ENCODE data around the gene HIRA.

Gene HIRA

GRCh38 chr22:19357270-19358105 is 74.0 kb downstream of the HIRA start:
- no peak for DNase-seq (ENCODE audit: low read depth in 2 of 2)

GRCh38 chr22:19356708-19357269 is 74.7 kb downstream of the HIRA start:
- no peak for DNase-seq (ENCODE audit: low read depth in 2 of 2)

- no peak for DNase-seq (ENCODE audit: low read depth in 2 of 2)
These were observed 75.9 kb downstream of the HIRA start for GRCh38 chr22:19355413-19356157.

- DNase-seq (ENCODE audit: low read depth in 2 of 2), result no peak
These were observed 77.3 kb downstream of the HIRA start for GRCh38 chr22:19354201-19354600.

- DNase-seq (ENCODE audit: low read depth in 2 of 2), result no peak
These were observed 78.0 kb downstream of the HIRA start for GRCh38 chr22:19353363-19354131.

GRCh38 chr22:19352766-19353165 is 78.8 kb downstream of the HIRA start:
- DNase-seq (ENCODE audit: low read depth in 2 of 2), result no peak

- no peak for DNase-seq (ENCODE audit: low read depth in 2 of 2)
These were observed 79.3 kb downstream of the HIRA start for GRCh38 chr22:19352217-19352616.

GRCh38 chr22:19351604-19352003 is 79.9 kb downstream of the HIRA start:
- no peak for DNase-seq (ENCODE audit: low read depth in 2 of 2)

GRCh38 chr22:19350947-19351346 is 80.6 kb downstream of the HIRA start:
- DNase-seq (ENCODE audit: low read depth in 2 of 2), result no peak

- DNase-seq (ENCODE audit: low read depth in 2 of 2), result no peak
These were observed 81.1 kb downstream of the HIRA start for GRCh38 chr22:19350476-19350859.

GRCh38 chr22:19349778-19350475 is 81.6 kb downstream of the HIRA start:
- no peak for DNase-seq (ENCODE audit: low read depth in 2 of 2)

- DNase-seq (ENCODE audit: low read depth in 2 of 2), result no peak
These were observed 84.8 kb downstream of the HIRA start for GRCh38 chr22:19346677-19347265.

- DNase-seq (ENCODE audit: low read depth in 2 of 2), result no peak
These were observed 87.1 kb downstream of the HIRA start for GRCh38 chr22:19344420-19344819.

GRCh38 chr22:19343470-19343869 is 88.1 kb downstream of the HIRA start:
- DNase-seq (ENCODE audit: low read depth in 2 of 2), result no peak

- no peak for DNase-seq (ENCODE audit: low read depth in 2 of 2)
These were observed 90.0 kb downstream of the HIRA start for GRCh38 chr22:19341500-19341899.

- no peak for DNase-seq (ENCODE audit: low read depth in 2 of 2)
These were observed 94.4 kb downstream of the HIRA start for GRCh38 chr22:19337137-19337536.

- no peak for DNase-seq (ENCODE audit: low read depth in 2 of 2)
These were observed 95.1 kb downstream of the HIRA start for GRCh38 chr22:19336133-19337075.

GRCh38 chr22:19331975-19332374 is 99.6 kb downstream of the HIRA start:
- DNase-seq (ENCODE audit: low read depth in 2 of 2), result no peak

- no peak for DNase-seq (ENCODE audit: low read depth in 2 of 2)
These were observed 100.1 kb downstream of the HIRA start for GRCh38 chr22:19331474-19331873.

GRCh38 chr22:19330865-19331418 is 100.6 kb downstream of the HIRA start:
- no peak for DNase-seq (ENCODE audit: low read depth in 2 of 2)
